ENCODE results near the gene SP2. TPM values are rescaled to one million over a fixed set of nuclear protein-coding genes. Genes with fewer than 3 reads are reported as not detected.
A peak's percentile ranks its signal among the peaks of the same experiment; 100 is the strongest.

Gene SP2
- total RNA-seq, 1 experiment from 2014 or later = 3.9 TPM

- CTCF ChIA-PET = interaction anchor here (0.5 to 3.4 kb wide), 3 partner anchors 29 to 1032 kb away, joined by 4 to 19 read pairs (median 4); partner anchors contain the start of gene CDK5RAP3
- no peak for DNase-seq
- ATAC-seq = no peak
- no TSS peak for BruUV-seq (replicated peaks)
- Histone ChIP-seq H4K20me1 (ENCODE audit: low read length) (no peaks in the 10 kb centered on the region), H3K9me2 (replicated peaks; ENCODE audit: low read length) (no peaks in the 10 kb centered on the region), H3K4me3 (ENCODE audit: low read length) (peak overlapping the region; percentile 77), H3K79me2 (ENCODE audit: low read length) (peaks cover 26% of the 10 kb centered on the region), H3K36me3 (ENCODE audit: low read depth, low read length) (peaks cover 11% of the 10 kb centered on the region), H2AFZ (ENCODE audit: low read length) (peak overlapping the region; percentile 80), H3K27ac (ENCODE audit: low read length) (peak overlapping the region; percentile 24; the same call in 1 of the 2 replicates), H3F3A (ENCODE audit: low read length, unreplicated experiment) (no peaks in the 10 kb centered on the region), H3K27me3 (ENCODE audit: low read length) (no peaks in the 10 kb centered on the region), H3K9me3 (ENCODE audit: low read length) (no peaks in the 10 kb centered on the region), H3K4me2 (ENCODE audit: low read length) (peak overlapping the region; percentile 91), H3K4me1 (ENCODE audit: insufficient read depth, low read length) (peaks cover 25% of the 10 kb centered on the region), H3K9ac (ENCODE audit: low read length) (peak overlapping the region; percentile 86)
- TF ChIP-seq CTCF (conservative IDR thresholded peaks at IDR 0.05; ENCODE audit: low read depth, low read length) = no peak
- no peak for TF ChIP-seq EZH2phosphoT487 (IDR thresholded peaks at IDR 0.05; ENCODE audit: borderline replicate concordance, low read length)
- no peak for TF ChIP-seq EZH2 (IDR thresholded peaks at IDR 0.05; ENCODE audit: low read length, unreplicated experiment)
- intact Hi-C loops (cut with micrococcal nuclease) = no loop called here
- POLR2A ChIA-PET (ENCODE audit: unreplicated experiment) = interaction anchor here (0.6 kb wide), 1 partner anchor 52 kb away, joined by 7 read pairs; no protein-coding TSS in a partner anchor
Observed at GRCh38 chr17:47942096-47942510, 46.1 kb downstream of the SP2 start.

GRCh38 chr17:47942568-47942967 lies 46.5 kb downstream of the SP2 start:
- Histone ChIP-seq H4K20me1 (ENCODE audit: low read length) (no peaks in the 10 kb centered on the region), H3K27me3 (ENCODE audit: low read length) (no peaks in the 10 kb centered on the region), H3K36me3 (ENCODE audit: low read depth, low read length) (peaks cover 11% of the 10 kb centered on the region), H3K79me2 (ENCODE audit: low read length) (peaks cover 26% of the 10 kb centered on the region), H3K9me2 (replicated peaks; ENCODE audit: low read length) (no peaks in the 10 kb centered on the region), H2AFZ (ENCODE audit: low read length) (no peak overlapping the region), H3F3A (ENCODE audit: low read length, unreplicated experiment) (no peaks in the 10 kb centered on the region), H3K9ac (ENCODE audit: low read length) (peak overlapping the region; percentile 86), H3K4me2 (ENCODE audit: low read length) (peak overlapping the region; percentile 91), H3K9me3 (ENCODE audit: low read length) (no peaks in the 10 kb centered on the region), H3K27ac (ENCODE audit: low read length) (no peak overlapping the region), H3K4me1 (ENCODE audit: insufficient read depth, low read length) (peaks cover 29% of the 10 kb centered on the region), H3K4me3 (ENCODE audit: low read length) (peak overlapping the region; percentile 77)
- BruUV-seq (replicated peaks) = no TSS peak
- POLR2A ChIA-PET (ENCODE audit: unreplicated experiment) = no interaction called here
- TF ChIP-seq CTCF (conservative IDR thresholded peaks at IDR 0.05; ENCODE audit: low read depth, low read length) = no peak
- no peak for TF ChIP-seq EZH2phosphoT487 (IDR thresholded peaks at IDR 0.05; ENCODE audit: borderline replicate concordance, low read length)
- no peak for TF ChIP-seq EZH2 (IDR thresholded peaks at IDR 0.05; ENCODE audit: low read length, unreplicated experiment)
- DNase-seq (no peak), ATAC-seq (no peak)
- CTCF ChIA-PET = interaction anchor here (0.5 to 3.4 kb wide), 3 partner anchors 28 to 1031 kb away, joined by 4 to 19 read pairs (median 4); partner anchors contain the start of gene CDK5RAP3
- intact Hi-C loops (cut with micrococcal nuclease) = no loop called here

- no peaks in the 10 kb centered on the region for H3K9me3 ChIP-seq (ENCODE audit: low read length)
- DNase-seq (no peak), ATAC-seq (no peak)
- intact Hi-C loops (cut with micrococcal nuclease) = no loop called here
- H2AFZ ChIP-seq (ENCODE audit: low read length) = no peak overlapping the region
- peaks cover 29% of the 10 kb centered on the region for H3K79me2 ChIP-seq (ENCODE audit: low read length)
- no peaks in the 10 kb centered on the region for H4K20me1 ChIP-seq (ENCODE audit: low read length)
- H3K27me3 ChIP-seq (ENCODE audit: low read length) = no peaks in the 10 kb centered on the region
- BruUV-seq (replicated peaks) = no TSS peak
- H3K4me2 ChIP-seq (ENCODE audit: low read length) = no peak overlapping the region
- no peak overlapping the region for H3K4me3 ChIP-seq (ENCODE audit: low read length)
- H3K4me1 ChIP-seq (ENCODE audit: insufficient read depth, low read length) = peaks cover 47% of the 10 kb centered on the region
- no peaks in the 10 kb centered on the region for H3K9me2 ChIP-seq (replicated peaks; ENCODE audit: low read length)
- CTCF ChIA-PET = no interaction called here
- peaks cover 7% of the 10 kb centered on the region for H3F3A ChIP-seq (ENCODE audit: low read length, unreplicated experiment)
- H3K9ac ChIP-seq (ENCODE audit: low read length) = no peak overlapping the region
- peaks cover 14% of the 10 kb centered on the region for H3K36me3 ChIP-seq (ENCODE audit: low read depth, low read length)
- TF ChIP-seq EZH2 (IDR thresholded peaks at IDR 0.05; ENCODE audit: low read length, unreplicated experiment) (no peak), EZH2phosphoT487 (IDR thresholded peaks at IDR 0.05; ENCODE audit: borderline replicate concordance, low read length) (no peak), CTCF (conservative IDR thresholded peaks at IDR 0.05; ENCODE audit: low read depth, low read length) (no peak)
- no peak overlapping the region for H3K27ac ChIP-seq (ENCODE audit: low read length)
- POLR2A ChIA-PET (ENCODE audit: unreplicated experiment) = no interaction called here
Observed at GRCh38 chr17:47945080-47945479, 49.0 kb downstream of the SP2 start.
